GM18499 (cell line): ENCODE data around the gene CLEC14A.

Source experiments
- ATAC-seq: cut with Tn5 transposase; IDR thresholded peaks from one replicate; pipeline ENCODE4 v1.9.1; 2021; ENCODE audit warnings: moderate number of reproducible peaks; ENCODE audit not compliant: insufficient read depth, unreplicated experiment

Gene CLEC14A

GRCh38 chr14:38207736-38208617, 47.9 kb downstream of the CLEC14A start, which contains the start of gene SSTR1:
Gene SSTR1, plus strand, starts transcription at chr14:38207904. Its CDS starts 1,486 bp downstream, at chr14:38209390.
- ATAC-seq = no peak

DNA sequence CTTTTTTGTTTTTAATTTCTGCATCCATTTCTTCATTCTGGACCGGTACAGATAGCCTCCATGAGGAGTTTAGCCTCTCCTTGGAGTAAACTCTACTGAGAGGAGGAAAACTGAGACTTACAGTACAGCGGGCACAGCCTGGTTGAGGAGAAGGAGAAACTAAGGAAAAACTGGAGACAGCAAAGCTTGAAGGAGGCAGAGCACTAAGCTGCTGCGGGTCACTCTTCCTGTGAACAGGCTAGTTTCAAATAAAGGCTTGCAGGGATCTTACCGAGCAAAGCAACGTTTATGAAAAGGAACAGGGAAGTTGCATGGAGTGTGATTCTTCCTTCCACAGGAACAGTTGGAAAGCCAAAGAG, 48.5 kb downstream of the CLEC14A start:
- no peak for ATAC-seq

GRCh38 chr14:38206689-38207376, 49.1 kb downstream of the CLEC14A start:
- no peak for ATAC-seq

GRCh38 chr14:38205949-38206665, 49.8 kb downstream of the CLEC14A start:
- ATAC-seq = no peak

DNA sequence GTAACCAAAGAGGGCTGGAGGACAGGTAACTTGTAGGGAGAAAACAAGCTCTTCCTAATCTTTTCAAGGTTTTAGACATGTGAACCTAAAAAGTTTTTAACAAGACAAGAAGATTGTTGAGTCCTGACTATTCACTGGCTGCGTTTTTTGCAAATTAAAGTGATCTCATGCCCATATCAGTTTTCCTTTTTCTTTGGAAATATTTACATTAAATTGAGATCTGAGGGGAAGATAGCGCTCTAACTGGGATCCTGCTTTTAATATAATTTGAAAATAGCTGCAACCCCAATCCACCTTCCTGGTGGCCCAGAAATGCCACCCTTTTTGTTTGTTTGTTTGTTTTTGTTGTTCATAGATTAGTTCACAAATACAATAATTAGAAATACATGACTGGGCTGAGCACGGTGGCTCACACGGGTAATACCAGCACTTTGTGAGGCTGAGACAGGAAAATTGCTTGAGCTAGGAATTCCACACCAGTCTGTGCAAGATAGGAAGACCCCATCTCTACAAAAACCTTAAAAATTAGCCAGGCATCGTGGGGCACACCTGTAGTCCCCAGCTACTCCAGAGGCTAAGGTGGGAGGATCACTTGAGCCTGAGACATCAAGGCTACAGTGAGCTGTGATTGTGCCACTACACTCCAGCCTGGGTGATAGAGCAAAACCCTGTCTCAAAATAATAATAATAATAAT, 50.6 kb downstream of the CLEC14A start:
- ATAC-seq = no peak

DNA sequence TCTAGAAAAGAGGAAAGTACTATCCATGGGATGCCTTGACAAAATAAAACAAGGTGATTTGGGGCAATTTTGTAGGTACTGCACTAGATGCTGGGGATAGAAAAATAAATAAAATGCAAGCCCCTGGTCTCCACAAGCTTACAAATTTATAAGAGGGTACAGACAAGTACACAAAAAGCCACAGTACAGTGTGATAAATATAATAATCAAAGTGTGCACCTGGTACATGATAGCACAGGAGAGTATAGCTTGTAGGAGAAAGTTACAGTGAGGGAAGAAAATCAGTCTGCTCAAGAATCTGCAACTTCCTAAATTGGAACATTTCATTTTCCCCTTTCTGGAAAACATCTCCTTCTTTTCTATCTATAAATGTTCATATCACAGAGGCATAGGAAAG, 51.2 kb downstream of the CLEC14A start:
- ATAC-seq = no peak
